Smooth muscle cell (in vitro differentiated cells): ENCODE measurements around the gene FOXR1. TPM values are rescaled to one million over a fixed set of nuclear protein-coding genes. Genes with fewer than 3 reads are reported as not detected.
"Not testable (repeated sequence)": the region's sequence is repeated elsewhere in the genome, so short reads cannot be mapped to it uniquely, and the experiment has no call there.

ENCODE experiments used
- DNase-seq: peaks from one replicate; lab custom pipeline; 2025; ENCODE audit not compliant: unreplicated experiment; lab: John Stamatoyannopoulos, UW
- H2AFZ ChIP-seq: fragments of 200-600 bp; sonication (generic); 2 replicates; pipeline ENCODE4 v1.6.0; 2016; ENCODE audit warnings: antibody characterized with exemption, low read depth, mild to moderate bottlenecking
- H3F3A ChIP-seq: fragments of 200-600 bp; sonication (generic); 2 replicates; pipeline ENCODE4 v1.6.0; 2017; ENCODE audit warnings: antibody characterized with exemption, low read depth
- H3K27ac ChIP-seq: fragments of 200-600 bp; sonication (generic); 2 replicates; pipeline ENCODE4 v1.5.1; 2016; ENCODE audit warnings: low read depth, mild to moderate bottlenecking
- H3K27me3 ChIP-seq: fragments of 200-600 bp; sonication (generic); 2 replicates; pipeline ENCODE4 v1.6.1; 2016; ENCODE audit warnings: low read depth, mild to moderate bottlenecking
- H3K36me3 ChIP-seq: fragments of 200-600 bp; sonication (generic); 2 replicates; pipeline ENCODE4 v1.5.1; 2016; ENCODE audit warnings: low read depth
- H3K4me1 ChIP-seq: fragments of 200-600 bp; sonication (generic); 2 replicates; pipeline ENCODE4 v1.5.1; 2016; ENCODE audit warnings: low read depth
- H3K4me2 ChIP-seq: fragments of 200-600 bp; sonication (generic); 2 replicates; pipeline ENCODE4 v1.6.0; 2016; ENCODE audit warnings: mild to moderate bottlenecking
- H3K4me3 ChIP-seq: fragments of 200-600 bp; sonication (generic); 2 replicates; pipeline ENCODE4 v1.5.1; 2016; ENCODE audit warnings: mild to moderate bottlenecking
- H3K79me2 ChIP-seq: fragments of 200-600 bp; sonication (generic); 2 replicates; pipeline ENCODE4 v1.6.0; 2016; ENCODE audit warnings: low read depth, mild to moderate bottlenecking
- H3K9ac ChIP-seq: fragments of 200-600 bp; sonication (generic); 2 replicates; pipeline ENCODE4 v1.6.0; 2016; ENCODE audit warnings: low read depth
- H3K9me3 ChIP-seq: fragments of 200-600 bp; sonication (generic); replicated peaks from 2 replicates; pipeline ENCODE4 v1.5.1; 2016; ENCODE audit warnings: low read depth
- H4K20me1 ChIP-seq: fragments of 200-600 bp; sonication (generic); 2 replicates; pipeline ENCODE4 v1.6.0; 2016; ENCODE audit warnings: low read depth
- CTCF ChIP-seq: fragments of 200-600 bp; sonication (generic); IDR thresholded peaks from 2 replicates; pipeline ENCODE4 v1.5.1; 2017; ENCODE audit warnings: borderline replicate concordance, mild to moderate bottlenecking, antibody characterized with exemption; ENCODE audit not compliant: insufficient read depth, poor library complexity, severe bottlenecking
- WGBS: methylation state at CpG from one replicate; pipeline ENCODE4 v1.1.7; 2016; ENCODE audit warnings: low lambda C conversion rate; 5-methylcytosine and 5-hydroxymethylcytosine counted together
- polyA plus RNA-seq: library from polyadenylated mRNA; unstranded; fragments of >200 nt; fragmentation: Nextera tagmentation; extraction: Ambion mirVana; gene quantifications from 2 replicates; pipeline ENCODE4 v1.2.1, GENCODE V29; 2016
- total RNA-seq: library from RNA; depleted of rRNA; stranded (reverse); fragments of >200 nt; gene quantifications from 2 replicates; pipeline ENCODE4 v1.2.3, GENCODE V29; 2014

The FOXR1 gene
- total and polyA plus RNA-seq, 2 experiments from 2014 or later: not detected

GRCh38 chr11:118980191-118980881 lies 8.8 kb downstream of the FOXR1 start:
- no peak for DNase-seq
- no peak overlapping the region for H3K9ac ChIP-seq
- no peak overlapping the region for H3K27ac ChIP-seq
- no peak overlapping the region for H3K4me2 ChIP-seq
- no peaks in the 10 kb centered on the region for H4K20me1 ChIP-seq
- no peaks in the 10 kb centered on the region for H3K4me1 ChIP-seq
- H3K79me2 ChIP-seq: no peaks in the 10 kb centered on the region
- H2AFZ ChIP-seq: peak overlapping the region; percentile 66
- H3K27me3 ChIP-seq: no peaks in the 10 kb centered on the region
- no peaks in the 10 kb centered on the region for H3K9me3 ChIP-seq
- 62% methylated on average over 21 of the region's 21 CpGs for WGBS
- no peaks in the 10 kb centered on the region for H3F3A ChIP-seq
- H3K4me3 ChIP-seq: no peak overlapping the region
- TF ChIP-seq CTCF: no peak
- H3K36me3 ChIP-seq: no peaks in the 10 kb centered on the region

GRCh38 chr11:118984337-118984736 lies 12.8 kb downstream of the FOXR1 start:
- not testable (repeated sequence) for H3K36me3 ChIP-seq, H2AFZ ChIP-seq, H3K27me3 ChIP-seq, H3K79me2 ChIP-seq, DNase-seq, H3K4me1 ChIP-seq, H3K9ac ChIP-seq, H3K4me2 ChIP-seq, H4K20me1 ChIP-seq, H3K27ac ChIP-seq, H3F3A ChIP-seq, H3K9me3 ChIP-seq, H3K4me3 ChIP-seq
- 88% methylated on average over 8 of the region's 8 CpGs for WGBS

- H3K36me3 ChIP-seq: no peaks in the 10 kb centered on the region
- no peak for DNase-seq
- H2AFZ ChIP-seq: no peak overlapping the region
- no peaks in the 10 kb centered on the region for H3K9me3 ChIP-seq
- no peaks in the 10 kb centered on the region for H4K20me1 ChIP-seq
- no peaks in the 10 kb centered on the region for H3F3A ChIP-seq
- no peaks in the 10 kb centered on the region for H3K27me3 ChIP-seq
- no peaks in the 10 kb centered on the region for H3K79me2 ChIP-seq
- H3K4me1 ChIP-seq: no peaks in the 10 kb centered on the region
- no peak for TF ChIP-seq CTCF
- WGBS: 95% methylated on average over 2 of the region's 2 CpGs
- H3K4me2 ChIP-seq: no peak overlapping the region
- H3K27ac ChIP-seq: no peak overlapping the region
- H3K4me3 ChIP-seq: no peak overlapping the region
- no peak overlapping the region for H3K9ac ChIP-seq
These were observed 13.3 kb downstream of the FOXR1 start for GRCh38 chr11:118984825-118985224.

GRCh38 chr11:118988280-118988679 lies 16.7 kb downstream of the FOXR1 start:
- H3K79me2 ChIP-seq: no peaks in the 10 kb centered on the region
- H3K27me3 ChIP-seq: no peaks in the 10 kb centered on the region
- DNase-seq: no peak
- no peak overlapping the region for H3K4me2 ChIP-seq
- no peaks in the 10 kb centered on the region for H3F3A ChIP-seq
- H3K27ac ChIP-seq: no peak overlapping the region
- H3K4me3 ChIP-seq: no peak overlapping the region
- no peaks in the 10 kb centered on the region for H3K9me3 ChIP-seq
- no peak overlapping the region for H2AFZ ChIP-seq
- H4K20me1 ChIP-seq: no peaks in the 10 kb centered on the region
- H3K9ac ChIP-seq: no peak overlapping the region
- no peak for TF ChIP-seq CTCF
- 81% methylated on average over 5 of the region's 5 CpGs for WGBS
- no peaks in the 10 kb centered on the region for H3K36me3 ChIP-seq
- no peaks in the 10 kb centered on the region for H3K4me1 ChIP-seq

GRCh38 chr11:118991486-118992038 lies 20.0 kb downstream of the FOXR1 start:
- H3K4me2 ChIP-seq, H3K4me1 ChIP-seq, H2AFZ ChIP-seq, H3K27ac ChIP-seq, H3K9me3 ChIP-seq, H3K27me3 ChIP-seq, H3K79me2 ChIP-seq, DNase-seq, H4K20me1 ChIP-seq, H3K36me3 ChIP-seq, H3K4me3 ChIP-seq, H3K9ac ChIP-seq, H3F3A ChIP-seq: not testable (repeated sequence)
- 98% methylated on average over 20 of the region's 44 CpGs for WGBS
